A673 (cell line): Measurements from ENCODE around the gene KLHL18.

Source experiments
- CTCF ChIP-seq: fragments of 300-800, 200-600 bp; sonication (generic); conservative IDR thresholded peaks from 2 replicates; pipeline ENCODE4 v1.5.1; 2017; ENCODE audit warnings: low read depth, mild to moderate bottlenecking, antibody characterized with exemption, low read length, moderate library complexity, mixed read lengths
- EZH2 ChIP-seq: fragments of 200-600 bp; sonication (generic); IDR thresholded peaks from 2 replicates; pipeline ENCODE4 v1.6.1; 2017; ENCODE audit warnings: borderline replicate concordance, low read depth, mild to moderate bottlenecking, mixed read lengths, antibody characterized with exemption, low read length; ENCODE audit not compliant: poor library complexity, severe bottlenecking

GRCh38 chr3:47314056-47314764, 31.5 kb downstream of the KLHL18 start:
- no peak for TF ChIP-seq CTCF
- no peak for TF ChIP-seq EZH2
